Articular chondrocyte of knee joint (primary cell): Measurements from ENCODE around the gene DIAPH2. TPM values are rescaled to one million over a fixed set of nuclear protein-coding genes. Genes with fewer than 3 reads are reported as not detected.

Experiments used
- small RNA-seq: library from RNA; depleted of rRNA; stranded (forward); fragments of <200 nt; gene quantifications from one replicate; pipeline ENCODE3, GENCODE V24; 2012
- total RNA-seq: library from RNA; depleted of rRNA; stranded (reverse); fragments of >200 nt; gene quantifications from 2 replicates; pipeline ENCODE4 v1.2.3, GENCODE V29; 2012

The DIAPH2 gene
- 23.7 and 25.0 TPM in 2 replicates for total RNA-seq

DNA sequence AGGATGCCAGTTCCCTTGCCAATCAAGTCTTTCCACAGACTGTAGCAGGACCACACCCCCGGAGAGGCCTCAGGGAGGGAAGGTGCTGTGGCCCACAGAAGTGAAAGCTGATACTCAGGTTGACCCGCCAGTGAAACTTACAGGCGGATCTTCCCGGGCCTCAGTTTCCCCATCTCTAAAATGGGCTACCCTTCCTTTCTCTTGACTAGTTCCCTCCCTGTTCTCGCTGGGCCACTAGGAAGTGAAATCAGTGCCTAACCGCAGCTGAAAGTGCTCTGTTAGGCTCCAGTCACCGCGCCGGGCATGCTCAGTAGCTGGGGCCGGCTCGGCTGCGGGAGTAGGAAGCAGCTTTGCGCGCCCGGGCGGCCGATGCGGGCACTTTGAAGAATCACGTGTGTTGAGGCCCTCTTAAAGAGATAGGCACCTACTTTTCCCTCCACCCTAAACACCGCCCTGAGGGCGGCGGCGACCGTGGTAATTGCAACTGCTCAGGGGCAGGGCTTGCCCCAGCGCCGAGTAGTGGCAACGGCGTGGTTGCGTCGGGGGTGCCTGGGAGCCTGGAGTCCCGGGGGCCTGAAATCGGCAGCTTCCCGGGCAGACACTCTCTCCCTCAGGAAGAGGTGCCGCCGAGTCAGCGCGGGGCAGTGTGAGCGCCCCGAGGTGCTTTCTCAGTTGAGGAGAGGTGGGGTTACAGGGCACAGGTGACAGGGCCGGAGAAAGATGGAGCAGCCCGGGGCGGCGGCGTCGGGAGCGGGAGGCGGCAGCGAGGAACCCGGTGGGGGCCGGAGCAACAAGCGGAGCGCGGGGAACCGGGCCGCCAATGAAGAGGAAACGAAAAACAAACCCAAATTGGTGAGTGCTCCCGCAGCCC lies at the start of gene DIAPH2:
Gene DIAPH2 (plus strand): TSS at position 504 of the 871 bp plus-strand sequence.

GRCh38 chrX:96883608-96884007 lies 199.0 kb downstream of the DIAPH2 start, which contains the start of gene RPA4:
Gene RPA4 (plus strand): TSS chrX:96883908. CDS start chrX:96884311, 403 bp downstream.

Small RNAs within 50 kb of the gene (small RNA-seq; reads per million reads assigned to genes)
- not detected for gene RF00017
- not detected for gene RF00019
- not detected for gene RN7SL74P

Other genes starting within 250 kb of the DIAPH2 start
- 0.54 and 1.0 TPM in 2 replicates for gene RPA4, start 199.1 kb downstream of the DIAPH2 start, total RNA-seq